HT-29 (cell line): ENCODE data around the gene SLC35A5. TPM values are rescaled to one million over a fixed set of nuclear protein-coding genes. Genes with fewer than 3 reads are reported as not detected.

Experiments
- DNase-seq: peaks from one replicate; pipeline ENCODE4 v3.0.0-alpha.2; 2015; ENCODE audit warnings: low spot score
- total RNA-seq: library from RNA; depleted of rRNA; stranded (reverse); fragments of >200 nt; shearing (Covaris generic); gene quantifications from 2 replicates; pipeline ENCODE4 v1.2.3, GENCODE V29; 2014

The SLC35A5 gene
- total RNA-seq, 1 experiment from 2014 or later, result 14.8 TPM

GRCh38 chr3:112572701-112573100, 10.9 kb downstream of the SLC35A5 start:
- no peak for DNase-seq

GRCh38 chr3:112579232-112579631, 17.4 kb downstream of the SLC35A5 start:
- DNase-seq, result no peak

- DNase-seq, result no peak
Measured at GRCh38 chr3:112579697-112580096, 17.9 kb downstream of the SLC35A5 start.

DNA sequence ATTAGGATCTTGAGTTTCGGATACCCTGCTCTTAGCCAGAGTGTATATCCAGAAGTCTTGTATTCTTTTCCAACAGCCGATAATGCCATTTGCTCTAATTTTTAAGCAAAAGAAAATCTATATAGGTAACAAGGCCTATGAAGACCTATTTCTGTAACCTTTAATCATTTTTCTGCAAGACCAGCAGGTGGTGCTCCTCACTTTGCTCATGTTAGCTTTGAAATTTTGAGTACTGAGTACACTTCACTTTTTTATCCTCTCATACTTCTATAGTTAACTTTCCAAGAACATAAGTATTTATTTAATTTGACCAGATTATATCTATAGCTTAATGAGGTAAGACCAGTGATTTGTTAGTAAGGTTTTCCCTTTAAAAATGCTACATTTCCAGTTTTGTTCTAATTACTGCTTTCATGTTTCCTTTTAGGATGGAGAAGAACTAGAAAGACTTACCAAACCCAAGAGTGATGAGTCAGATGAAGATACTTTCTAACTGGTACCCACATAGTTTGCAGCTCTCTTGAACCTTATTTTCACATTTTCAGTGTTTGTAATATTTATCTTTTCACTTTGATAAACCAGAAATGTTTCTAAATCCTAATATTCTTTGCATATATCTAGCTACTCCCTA, 20.5 kb downstream of the SLC35A5 start:
- DNase-seq, result peak; percentile 66

- no peak for DNase-seq
Measured at GRCh38 chr3:112583105-112583504, 21.3 kb downstream of the SLC35A5 start.

- DNase-seq, result no peak
Measured at GRCh38 chr3:112585782-112586181, 23.9 kb downstream of the SLC35A5 start.

GRCh38 chr3:112587336-112587735, 25.5 kb downstream of the SLC35A5 start:
- no peak for DNase-seq

DNA sequence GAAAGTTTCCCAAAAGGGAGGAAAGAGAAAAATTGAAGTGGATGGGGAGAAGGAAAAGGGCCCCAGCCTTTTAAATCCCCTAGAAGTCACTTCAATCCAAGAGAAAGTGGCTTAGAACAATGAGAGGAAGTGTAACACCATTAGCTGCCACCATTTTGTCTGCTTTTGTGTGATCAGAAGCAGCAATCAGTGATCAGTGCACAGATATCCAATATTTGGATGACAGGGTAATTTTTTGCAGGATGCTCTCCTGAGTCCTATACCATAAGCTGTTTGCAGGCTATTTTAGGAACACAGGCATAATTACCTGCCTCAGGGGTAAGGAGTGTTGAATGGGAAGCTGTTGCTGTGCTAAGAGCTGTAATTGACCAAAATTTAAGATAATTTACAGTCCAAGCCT, 31.4 kb downstream of the SLC35A5 start:
- no peak for DNase-seq

- DNase-seq, result no peak
Measured at GRCh38 chr3:112594856-112595255, 33.0 kb downstream of the SLC35A5 start.

DNA sequence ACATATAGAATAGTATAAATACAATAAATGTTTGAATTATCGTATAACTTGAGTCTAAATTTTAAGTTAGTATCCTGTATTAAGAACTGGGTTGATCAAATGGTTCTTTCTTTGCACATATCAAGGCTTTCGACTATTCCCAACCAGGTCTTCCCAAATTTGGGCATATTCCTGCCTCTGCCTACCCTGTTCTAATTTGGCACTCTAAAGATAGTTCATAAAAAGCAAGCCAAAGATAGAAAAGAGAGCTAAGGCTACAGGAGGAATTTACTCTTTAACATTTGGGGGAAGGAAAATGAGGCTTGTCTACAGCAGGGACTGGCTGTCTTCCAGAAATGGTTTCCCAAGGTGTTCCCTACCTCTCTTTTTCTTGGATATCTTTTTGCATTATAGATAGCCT, 36.1 kb downstream of the SLC35A5 start:
- DNase-seq, result no peak

DNA sequence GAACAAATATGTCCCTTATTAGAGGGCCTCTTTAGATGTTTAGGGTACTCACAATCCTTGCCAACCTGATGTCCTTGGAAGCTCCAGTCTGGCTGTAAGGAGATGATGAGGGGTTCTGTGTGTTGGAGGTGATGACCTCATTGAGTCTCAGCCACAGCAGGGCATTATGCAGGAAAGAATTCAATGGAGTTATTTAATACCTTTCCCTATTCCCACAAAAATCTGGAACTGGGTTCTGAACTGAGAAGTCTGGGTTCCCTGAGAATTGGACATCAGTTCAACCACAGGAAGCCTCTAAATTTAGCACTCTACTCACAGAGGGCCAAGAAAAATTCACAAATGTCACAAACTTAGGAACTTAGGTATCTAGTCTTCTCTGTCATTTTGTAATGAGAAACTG, 36.9 kb downstream of the SLC35A5 start:
- no peak for DNase-seq

- no peak for DNase-seq
Measured at GRCh38 chr3:112602217-112602838, 40.5 kb downstream of the SLC35A5 start.

GRCh38 chr3:112604536-112604935, 42.7 kb downstream of the SLC35A5 start:
- DNase-seq, result no peak

DNA sequence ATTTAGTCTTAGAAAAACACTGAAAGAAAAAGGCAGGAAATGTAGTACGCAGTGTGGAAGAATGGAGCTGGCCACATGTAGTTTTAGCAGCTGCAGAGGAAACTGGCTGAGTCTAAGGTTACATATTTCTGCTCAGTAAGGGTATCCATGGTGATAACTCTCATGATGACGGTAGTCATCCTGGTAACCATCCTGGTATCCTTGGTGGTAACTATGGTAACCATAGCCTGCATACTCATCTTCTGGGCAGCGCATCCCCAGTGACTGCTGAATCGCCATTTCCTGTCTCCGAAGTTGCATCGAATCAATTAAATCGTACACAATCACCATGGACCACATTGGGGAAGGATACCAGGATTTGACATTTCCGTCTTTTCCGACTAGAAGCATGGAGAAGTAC, 43.4 kb downstream of the SLC35A5 start:
- DNase-seq, result no peak

DNA sequence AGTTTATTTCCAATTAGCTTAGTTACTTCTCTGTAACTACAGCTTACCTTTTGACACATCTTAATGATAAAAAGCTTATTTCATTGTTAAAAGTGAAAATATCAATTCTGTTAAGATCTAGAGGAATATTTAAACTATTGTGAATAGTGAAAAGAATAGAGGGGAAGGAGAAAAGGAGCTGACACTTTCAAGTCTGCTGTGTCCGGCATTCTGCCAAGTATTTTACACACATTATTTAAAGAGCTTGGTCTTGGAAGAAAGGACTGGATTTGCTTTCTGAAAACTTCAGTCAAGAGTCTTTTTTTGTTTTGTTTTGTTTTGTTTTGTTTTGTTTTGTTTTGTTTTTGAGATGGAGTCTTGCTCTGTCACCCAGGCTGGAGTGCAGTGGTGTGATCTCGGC, 44.3 kb downstream of the SLC35A5 start:
- DNase-seq, result no peak

DNA sequence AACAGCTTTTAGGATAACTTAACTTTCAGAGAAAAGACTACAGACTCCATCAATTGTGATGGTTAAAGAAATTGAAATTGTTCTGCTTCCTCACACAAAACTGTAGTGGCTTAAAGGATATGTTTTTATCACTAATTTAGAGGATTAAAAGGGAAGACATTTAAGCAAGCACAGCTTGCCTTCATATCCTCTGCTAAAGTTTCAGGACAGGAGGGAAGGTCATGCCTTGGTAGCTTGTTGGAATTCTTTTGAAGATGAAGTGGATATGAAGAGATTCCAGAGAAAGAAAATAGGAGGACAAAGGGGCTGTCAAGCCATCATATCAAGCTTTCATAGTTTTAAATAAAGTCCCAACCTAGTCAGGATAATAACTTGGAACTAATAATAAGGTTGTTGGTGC, 46.0 kb downstream of the SLC35A5 start:
- no peak for DNase-seq

DNA sequence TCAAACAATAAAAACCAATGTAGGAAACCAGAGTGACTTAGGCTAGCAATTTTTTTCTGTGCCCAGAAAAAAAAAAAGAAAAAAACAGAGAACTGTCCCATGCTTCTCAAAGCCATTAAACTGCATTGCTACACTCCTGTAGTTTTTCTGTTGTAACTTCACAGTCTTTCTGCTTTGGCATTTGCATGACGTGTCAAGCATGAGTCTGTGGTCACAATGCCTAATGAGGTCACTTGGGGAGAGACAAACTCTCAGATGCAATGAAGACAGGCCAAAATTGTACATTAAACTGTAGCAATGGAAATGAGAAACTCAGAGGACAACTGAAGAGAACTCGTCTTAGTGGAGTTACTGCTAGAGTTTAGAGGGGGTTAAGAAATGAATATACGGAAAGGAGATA, 48.3 kb downstream of the SLC35A5 start:
- no peak for DNase-seq

DNA sequence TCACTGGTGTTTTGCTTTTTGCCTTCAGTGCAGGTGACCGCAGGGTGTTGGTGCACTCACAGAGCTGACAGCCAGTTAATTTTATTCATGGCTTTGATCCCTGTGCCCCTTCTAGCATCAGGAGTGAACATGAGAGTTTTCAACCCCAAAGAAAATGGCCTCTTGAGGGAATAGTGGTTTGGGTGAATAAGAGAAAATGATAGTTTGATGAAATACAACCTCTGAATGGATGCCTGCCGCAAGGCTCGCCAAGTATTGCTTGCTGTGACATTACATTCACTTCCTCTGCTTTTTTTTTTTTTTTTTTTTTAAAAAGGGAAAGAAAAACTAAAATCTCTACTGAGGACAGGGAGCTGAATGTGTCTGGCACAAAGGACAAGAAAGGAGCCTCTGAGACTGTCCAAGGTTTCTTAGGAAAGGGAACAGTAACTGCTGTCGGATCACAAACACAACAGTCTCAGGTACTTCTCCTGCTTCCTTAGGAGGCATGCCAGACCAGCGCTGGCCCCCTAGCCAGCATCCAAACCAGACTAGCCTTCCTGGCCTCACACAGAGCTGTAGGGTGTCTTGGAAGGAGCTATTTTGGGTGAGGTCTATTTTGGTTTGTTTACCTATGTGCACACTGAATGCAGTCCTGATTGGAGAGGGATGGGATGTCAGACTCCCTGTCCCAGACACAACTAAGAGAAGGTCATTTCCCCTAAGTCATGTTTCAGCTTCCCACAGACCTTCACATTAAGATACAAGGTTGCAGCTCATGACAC, 50.1 kb downstream of the SLC35A5 start:
- no peak for DNase-seq

DNA sequence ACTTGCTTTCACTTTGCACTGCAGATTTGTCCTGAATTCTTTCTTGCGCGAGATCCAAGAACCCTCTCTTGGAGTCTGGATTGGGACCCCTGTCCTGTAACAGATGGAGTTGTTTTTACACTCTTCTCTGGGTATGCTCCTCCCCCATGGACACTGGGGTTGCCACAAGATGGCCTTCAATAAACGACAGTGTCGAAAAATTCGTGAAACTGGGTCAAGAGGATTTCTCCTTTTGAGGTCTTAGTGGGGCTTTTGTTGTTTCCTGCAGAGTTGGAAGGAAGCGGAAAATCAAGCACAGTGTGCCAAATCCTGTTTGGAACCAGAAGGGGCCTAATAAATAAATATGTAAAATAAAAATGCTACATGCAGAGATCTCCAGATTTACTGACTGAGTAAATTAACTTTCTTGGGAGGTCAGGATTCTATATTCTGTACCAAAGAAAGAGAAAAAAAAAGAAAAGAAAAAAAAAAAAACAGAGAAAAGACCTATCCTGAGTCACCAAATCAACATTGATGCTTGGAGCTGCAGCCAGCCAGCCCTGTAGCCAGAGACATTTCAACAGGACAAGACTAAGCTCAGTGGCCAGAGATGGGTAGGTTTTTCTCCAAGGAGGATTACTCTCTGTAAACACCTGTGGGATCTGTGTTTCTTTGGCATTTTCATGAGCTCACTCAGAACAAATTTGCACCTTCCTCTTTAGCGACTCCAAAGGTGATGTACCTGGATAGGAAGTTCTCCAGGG, 54.3 kb downstream of the SLC35A5 start:
- DNase-seq, result no peak

GRCh38 chr3:112617285-112617684, 55.4 kb downstream of the SLC35A5 start:
- DNase-seq, result no peak

DNA sequence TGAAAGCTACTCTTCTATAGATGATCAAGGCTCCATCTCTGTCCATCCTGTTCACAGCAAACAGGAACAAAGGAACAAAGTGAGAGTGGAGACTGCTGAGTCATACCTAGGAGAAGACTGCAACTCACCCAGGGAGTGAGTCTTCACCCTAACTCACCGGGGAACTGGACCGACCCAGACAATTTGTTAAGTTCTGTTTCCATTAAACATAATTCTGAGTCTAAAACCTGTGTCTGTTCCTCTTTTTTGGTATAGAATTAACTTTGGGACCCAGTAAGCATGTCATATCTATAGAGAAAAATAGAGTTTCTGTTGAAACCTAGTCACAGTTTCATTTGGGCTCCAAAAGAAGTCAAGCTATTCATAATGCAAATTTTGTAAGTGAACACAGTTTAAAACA, 57.5 kb downstream of the SLC35A5 start:
- DNase-seq, result no peak

DNA sequence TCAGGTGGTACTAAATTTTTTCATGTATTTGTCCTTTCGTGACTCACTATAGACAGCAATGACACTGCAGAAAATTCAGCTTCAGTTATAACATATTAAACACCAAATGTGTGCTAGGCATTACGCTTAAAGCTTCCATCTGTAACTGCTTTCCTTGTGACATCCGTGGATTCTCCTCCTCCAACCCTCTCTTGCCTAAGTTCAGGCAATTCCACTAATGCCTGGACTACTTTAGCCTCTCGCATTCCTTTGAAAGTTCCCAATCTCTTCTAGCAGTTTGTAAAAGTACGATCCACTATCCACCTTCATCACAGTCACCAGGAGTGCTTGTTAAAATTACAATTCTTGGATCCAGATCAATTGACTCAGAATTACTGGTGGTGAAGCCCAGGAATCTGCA, 61.4 kb downstream of the SLC35A5 start:
- DNase-seq, result no peak
